ENCODE results near the gene LYRM4. TPM values are rescaled to one million over a fixed set of nuclear protein-coding genes. Genes with fewer than 3 reads are reported as not detected.

The LYRM4 gene
- total RNA-seq, 1 donor from 2014 or later, result 20.4 TPM

DNA sequence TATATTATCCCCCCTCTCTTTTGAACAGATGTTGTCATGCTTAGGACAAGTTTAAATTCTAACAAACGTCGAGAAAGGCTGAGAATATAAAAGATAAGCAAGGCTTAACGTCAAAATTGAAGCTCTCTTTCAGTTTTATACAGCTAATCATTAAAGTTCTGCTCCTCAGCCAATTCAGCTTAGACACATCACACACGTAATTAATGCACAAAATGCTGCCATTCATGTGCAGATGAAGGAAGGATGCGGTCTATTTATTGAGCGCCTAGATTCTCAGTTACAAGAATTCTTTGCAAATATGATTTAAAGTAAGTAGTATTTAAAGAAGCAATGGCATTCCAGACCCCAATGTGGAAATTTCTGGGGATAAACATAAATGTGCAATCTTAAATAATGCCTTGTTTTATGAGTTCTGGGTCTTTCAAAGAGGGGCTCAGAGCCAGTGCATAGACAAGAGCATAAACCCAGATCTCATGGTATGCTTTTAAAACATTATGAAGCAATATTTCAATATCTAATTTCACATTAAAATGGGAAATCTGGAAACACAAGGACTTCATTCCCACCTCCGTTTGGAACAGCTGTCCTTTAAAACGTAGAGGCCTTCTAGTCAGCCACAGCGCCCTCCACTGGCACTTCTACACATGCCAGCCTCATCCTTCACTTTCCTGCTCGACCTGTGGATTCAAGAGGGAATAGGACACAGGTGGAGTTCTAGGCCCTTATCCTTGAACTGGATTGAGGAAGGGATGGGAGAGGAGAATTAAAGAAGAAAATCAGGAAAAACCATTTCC, 85.8 kb downstream of the LYRM4 start:
- no peak for DNase-seq (ENCODE audit: low read depth, low spot score)

DNA sequence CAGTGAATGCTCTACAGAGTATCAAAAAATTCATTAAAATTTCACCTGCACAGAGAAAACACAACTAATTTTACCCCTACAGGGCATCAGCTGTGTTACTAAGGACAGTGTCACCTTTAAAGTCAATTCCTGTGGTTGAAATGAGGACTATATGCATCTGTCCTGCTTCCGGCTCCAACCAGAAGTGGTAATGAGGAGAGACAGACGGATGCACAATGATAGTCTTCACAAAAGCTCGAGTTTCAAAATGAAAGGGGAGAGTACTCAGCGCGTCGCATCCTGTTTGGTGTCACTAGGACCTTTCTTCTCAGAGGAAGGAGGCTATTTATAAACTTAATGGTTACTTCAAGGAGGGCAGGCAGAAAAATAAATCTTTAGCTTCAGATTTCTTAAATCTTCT, 86.5 kb downstream of the LYRM4 start:
- DNase-seq (ENCODE audit: low read depth, low spot score), result no peak

DNA sequence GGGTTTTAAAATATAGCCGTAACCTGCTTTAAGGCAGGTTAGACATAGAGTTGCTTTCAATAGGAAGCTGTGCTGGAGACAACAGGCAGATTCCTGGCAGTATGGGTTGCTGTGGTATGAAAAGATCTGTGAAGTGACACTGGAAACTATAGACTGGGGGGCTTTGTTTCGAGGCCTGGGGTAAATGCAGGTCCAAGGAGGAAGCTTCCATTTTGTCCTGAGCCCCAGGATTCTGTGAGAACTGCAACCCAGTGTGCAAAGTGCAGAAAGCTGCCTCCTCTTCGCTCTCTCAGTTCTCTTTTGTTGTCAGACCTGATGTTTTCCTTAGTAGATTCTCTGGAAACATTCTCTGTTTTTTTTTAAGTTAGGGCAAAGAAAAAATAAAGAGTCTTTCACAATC, 86.9 kb downstream of the LYRM4 start:
- DNase-seq (ENCODE audit: low read depth, low spot score), result no peak

DNA sequence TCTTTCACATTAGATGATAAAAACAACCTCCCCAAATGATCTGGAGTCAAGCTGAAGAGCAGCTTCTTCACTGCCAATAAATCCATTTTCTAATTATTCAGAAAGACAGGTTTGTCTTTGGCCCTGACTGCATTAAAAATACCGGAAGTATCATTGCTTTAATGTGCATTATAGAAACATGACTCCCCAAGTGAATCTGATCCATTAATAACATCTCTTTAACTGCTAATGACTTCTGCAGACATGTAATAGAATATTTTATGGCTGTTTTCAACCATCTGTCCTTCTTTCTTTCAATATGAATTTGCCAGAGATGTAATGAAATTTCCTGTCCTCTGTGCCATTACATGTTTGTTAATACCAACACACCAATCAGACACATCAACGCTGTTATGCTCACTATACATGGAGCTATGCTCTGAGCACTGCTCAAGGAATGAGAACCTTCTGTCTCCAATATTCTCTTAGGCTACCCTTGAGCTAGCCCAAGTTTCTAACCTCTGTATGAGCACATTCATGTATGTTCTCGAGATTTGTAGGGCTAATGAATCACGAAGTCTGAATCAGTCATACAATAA, 87.8 kb downstream of the LYRM4 start:
- DNase-seq (ENCODE audit: low read depth, low spot score), result no peak

DNA sequence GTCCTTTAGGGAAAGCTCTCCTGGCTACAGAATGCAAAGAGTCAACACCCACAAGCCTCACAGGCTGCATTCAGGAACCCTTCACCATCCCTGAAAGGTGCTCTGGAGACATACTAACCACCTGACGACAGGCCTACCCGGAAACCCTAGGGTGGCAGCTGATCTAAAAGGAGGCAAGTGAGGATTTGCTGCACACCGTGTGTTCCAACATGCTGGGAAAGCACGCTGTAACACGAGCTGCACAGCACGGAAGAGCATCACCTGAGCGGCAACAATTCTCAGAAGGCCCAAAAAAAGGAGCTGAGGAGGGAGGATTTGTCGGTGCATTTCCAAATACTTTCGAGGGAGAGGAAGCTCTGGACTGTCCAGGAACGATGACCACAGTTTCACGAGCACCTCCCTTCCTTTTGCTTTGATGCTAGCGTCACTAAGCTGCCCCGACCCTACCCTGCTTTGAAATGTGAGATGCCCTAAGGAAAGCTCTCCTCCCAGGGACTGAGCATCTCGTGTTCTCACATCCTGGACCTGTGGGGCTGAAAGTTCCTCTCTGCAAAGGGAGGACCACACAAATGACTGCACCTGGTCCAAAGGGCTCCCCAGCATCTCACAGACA, 88.6 kb downstream of the LYRM4 start:
- no peak for DNase-seq (ENCODE audit: low read depth, low spot score)

DNA sequence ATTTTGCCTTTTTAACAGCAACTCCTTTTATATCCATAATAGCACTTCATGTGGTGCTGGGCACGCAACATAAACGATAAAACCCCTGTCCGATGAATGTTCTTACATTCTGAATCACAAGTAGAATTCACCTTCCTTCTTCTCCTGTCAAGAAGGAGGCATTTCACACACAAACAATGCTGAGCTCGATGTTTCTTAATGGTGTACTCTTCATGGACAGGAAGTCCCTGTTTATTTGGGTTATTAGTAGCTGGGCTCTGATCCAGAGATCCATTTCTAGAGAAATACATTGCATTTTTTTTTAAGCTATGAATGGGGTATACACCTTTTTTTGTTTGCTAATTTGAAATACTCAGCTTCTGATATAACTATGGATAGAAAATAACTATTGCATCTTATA, 93.2 kb downstream of the LYRM4 start:
- DNase-seq (ENCODE audit: low read depth, low spot score), result no peak

DNA sequence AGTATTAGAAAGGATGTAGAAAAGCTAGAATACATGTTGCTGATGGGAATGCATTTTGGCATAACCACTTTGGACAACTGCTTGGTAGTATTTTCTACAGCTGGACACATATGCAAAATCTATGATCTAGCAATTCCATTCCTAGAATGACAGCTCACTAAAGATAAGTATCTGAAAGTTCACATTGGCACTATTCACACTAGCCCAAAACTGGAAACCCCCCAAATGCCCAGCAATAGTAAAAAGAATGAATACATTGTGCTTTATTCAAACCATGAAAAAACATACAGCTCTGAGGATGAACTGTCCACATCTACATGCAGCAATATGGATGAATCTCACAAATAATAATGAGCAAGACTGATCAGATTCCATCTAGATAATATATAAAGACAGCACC, 96.7 kb downstream of the LYRM4 start:
- no peak for DNase-seq (ENCODE audit: low read depth, low spot score)

DNA sequence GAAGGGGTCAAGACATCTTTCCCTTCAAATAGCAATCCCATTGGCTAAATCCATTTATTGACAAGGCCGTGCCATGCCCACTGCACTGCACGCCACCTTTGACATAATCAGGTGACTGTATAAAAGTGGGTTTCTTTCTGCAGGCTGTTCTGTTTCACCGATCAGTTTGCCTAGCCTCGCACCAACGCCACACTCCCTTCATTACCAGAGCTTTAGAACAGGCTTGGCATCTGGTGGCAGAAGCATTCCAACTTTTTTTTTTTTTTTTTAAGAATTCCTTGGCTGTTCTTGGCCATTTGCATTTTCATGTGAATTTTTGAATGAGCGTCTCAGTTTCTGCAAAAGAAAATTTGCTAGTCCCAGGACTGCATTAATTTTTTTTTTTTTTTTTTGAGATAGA, 97.5 kb downstream of the LYRM4 start:
- DNase-seq (ENCODE audit: low read depth, low spot score), result no peak

DNA sequence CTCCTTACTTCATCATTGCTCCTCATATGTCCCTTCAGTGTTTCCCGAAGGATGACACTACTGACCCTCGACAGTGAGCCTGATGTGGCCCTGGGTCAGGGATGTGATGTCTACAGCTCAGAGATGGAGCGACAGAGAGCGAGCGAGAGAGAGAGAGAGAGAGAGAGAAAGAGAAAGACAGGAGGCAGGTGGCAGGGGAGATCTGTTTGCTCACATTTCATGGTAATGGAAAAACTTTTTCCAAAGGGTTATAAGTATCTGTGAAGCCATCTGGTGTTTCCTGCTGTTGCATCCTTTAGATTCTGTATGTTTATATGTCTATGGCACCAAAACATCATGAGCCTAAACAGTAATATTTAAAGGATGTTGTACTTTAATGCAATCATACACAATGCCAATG, 98.4 kb downstream of the LYRM4 start:
- no peak for DNase-seq (ENCODE audit: low read depth, low spot score)

DNA sequence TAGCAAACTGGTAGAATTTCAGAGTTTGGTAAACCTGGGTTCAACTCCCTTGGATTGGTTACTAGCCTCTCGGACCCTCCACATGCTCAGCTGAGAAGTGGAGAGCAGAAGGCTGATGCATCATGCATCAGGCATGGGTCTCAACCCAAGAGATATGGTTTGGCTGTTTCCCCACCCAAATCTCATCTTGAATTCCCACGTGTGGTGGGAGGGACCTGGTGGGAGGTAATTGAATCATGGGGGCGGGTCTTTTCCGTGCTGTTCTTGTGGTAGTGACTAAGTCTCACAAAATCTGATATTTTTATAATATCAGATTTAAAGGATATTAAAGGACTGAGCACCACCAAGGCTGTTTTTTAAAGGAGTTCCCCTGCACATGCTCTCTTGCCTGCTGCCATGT, 100.5 kb downstream of the LYRM4 start:
- DNase-seq (ENCODE audit: low read depth, low spot score), result no peak

DNA sequence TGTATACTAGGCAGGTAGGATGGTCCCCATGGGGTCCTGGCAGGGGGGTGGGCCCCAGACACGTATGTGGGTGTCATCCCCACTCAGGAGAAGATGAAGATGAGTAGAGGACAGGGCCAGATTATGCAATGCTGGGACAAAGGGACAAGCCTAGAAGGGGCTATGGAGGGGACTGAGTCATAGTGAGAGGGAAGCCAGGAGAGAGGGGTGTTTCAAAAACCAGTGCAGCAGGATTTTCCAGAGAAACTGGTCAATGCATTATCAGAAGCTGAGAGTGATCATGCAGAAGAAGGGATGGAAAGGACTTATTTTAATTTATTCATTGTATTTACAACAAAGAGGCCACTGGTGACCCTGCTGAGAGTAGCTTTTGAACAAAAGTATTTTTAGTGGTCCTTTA, 101.6 kb downstream of the LYRM4 start:
- no peak for DNase-seq (ENCODE audit: low read depth, low spot score)

DNA sequence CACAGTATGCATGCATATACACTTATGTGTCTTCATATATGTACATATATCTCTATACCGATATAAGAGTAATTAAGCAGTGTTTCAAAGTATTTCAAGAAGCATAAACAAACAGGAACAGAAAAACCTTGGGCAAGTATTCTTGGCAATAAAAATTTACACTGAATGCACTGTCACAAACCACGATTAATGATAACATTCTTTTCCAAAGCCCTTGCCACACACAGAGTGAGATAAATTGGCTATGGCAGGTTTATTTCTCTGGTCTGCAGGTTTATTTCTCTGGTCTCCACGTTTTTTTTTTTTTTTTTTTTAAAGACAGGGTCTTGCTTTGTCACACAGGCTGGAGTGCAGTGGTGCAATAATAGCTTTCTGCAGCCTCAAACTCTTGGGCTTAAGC, 102.6 kb downstream of the LYRM4 start:
- no peak for DNase-seq (ENCODE audit: low read depth, low spot score)

DNA sequence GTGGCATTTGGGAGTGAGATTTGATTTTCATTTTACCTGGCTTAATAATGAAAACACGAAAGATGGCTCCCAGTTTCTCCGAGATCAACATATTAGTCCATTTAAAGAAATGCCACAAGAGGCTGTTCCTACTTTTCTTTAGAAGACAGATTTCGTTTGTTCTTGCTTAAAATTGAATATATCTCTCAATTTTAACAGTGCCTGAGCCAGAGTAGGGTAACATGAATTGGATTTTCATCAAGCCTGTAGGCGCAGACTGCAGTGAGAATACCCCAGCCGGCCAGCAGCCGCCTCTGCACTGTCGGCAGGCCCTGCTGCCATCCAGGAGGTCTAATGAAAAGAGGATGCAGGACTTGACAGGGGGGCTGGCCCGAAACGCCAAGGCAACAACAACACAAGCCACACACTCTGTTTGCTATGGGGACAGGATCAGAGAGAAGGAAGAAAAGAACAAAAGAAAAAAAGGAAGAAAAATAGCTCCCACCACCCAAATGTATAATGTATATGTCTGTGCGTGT, 103.1 kb downstream of the LYRM4 start:
- no peak for DNase-seq (ENCODE audit: low read depth, low spot score)

DNA sequence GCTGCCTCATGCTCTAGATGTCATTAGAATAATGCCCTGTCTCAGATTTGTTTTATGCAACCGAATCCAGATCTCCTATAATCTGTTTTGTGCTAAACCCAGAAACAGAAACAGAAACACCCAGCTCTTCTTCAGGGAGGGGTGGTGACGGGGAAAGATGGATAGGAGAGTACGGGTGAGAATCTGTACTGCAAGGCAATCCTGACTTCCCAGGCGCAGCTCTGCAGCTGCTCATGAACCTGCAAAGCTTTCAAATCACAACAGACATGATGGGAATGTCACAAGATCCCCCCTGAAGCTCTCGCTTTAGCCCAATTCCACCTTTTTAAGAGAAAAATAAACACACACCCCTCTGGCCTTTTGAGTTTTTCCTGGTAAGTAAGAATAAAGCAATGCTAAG, 104.1 kb downstream of the LYRM4 start:
- DNase-seq (ENCODE audit: low read depth, low spot score), result no peak

DNA sequence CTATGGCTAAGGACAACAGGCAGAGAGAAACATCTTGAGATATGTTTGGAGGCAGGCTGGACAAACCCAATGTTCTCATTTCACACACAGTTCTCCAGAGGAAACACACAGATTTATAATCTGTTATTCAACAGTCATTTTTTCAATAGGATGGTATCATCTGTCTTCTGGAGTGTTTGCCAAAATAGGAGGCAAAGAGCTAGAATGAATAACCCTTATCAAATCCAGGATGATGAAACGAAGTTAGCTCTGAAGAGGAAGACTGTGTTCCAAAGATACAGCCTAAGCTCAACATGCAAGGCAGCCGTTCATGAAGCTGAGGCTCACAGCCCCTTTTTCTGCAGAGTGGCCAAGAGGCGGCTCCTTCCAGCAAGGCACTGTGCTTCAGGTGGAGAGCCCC, 104.8 kb downstream of the LYRM4 start:
- no peak for DNase-seq (ENCODE audit: low read depth, low spot score)

DNA sequence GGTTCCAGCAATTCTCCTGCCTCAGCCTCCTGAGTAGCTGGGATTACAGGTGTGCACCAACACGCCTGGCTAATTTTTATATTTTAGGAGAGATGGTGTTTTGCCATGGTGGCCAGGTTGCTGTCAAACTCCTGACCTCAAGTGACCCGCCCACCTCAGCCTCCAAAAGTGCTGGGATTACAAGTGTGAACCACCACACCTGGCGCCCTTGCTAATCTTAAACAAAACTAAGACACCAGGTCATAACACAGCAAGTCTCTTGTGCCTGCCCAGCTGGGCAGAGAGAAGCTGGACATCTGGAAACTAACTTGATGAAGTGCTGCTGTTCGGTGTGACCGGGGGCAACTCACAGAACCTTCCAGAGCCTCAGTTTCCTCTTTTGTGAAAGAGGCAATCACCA, 107.6 kb downstream of the LYRM4 start:
- DNase-seq (ENCODE audit: low read depth, low spot score), result no peak

DNA sequence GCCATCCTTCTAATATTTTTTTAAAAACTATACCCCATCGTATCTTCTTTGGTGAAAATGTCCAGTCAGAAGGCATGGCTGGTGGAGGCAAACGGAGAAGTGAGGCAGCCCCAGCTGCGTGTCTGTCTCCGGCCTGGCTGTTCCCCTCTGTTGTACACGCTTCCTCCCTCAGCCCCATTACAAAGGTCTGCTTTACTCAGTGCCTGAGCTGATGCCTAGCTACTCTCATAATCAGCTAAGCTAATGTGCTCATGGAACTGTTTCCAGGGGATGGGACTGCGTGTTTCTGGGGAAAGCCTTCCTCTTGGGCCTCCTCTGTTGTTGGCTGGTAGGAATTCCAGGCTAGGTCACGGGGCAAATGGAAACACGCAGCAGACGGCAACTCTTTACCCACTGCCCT, 108.3 kb downstream of the LYRM4 start:
- DNase-seq (ENCODE audit: low read depth, low spot score), result no peak

DNA sequence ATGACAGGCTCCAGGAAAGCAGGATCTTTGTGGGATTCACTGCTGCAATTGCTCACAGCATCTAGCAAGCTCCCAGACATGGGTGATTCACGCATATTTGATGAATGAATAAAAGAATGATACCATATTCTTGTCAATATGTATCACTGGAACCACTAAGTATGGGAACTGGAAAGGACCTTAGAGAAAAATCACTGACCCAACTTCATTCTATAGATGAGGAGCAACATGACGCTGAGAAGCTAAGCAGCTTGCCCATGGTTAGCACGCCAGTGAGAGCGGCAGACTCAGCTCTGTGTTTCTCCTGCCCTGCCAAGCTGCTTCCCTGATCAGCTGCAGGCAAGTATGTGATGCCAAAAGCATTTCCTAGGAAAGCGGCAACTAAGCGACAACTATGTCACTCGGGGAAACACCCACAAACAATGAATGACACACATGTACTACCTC, 108.8 kb downstream of the LYRM4 start:
- DNase-seq (ENCODE audit: low read depth, low spot score), result no peak

DNA sequence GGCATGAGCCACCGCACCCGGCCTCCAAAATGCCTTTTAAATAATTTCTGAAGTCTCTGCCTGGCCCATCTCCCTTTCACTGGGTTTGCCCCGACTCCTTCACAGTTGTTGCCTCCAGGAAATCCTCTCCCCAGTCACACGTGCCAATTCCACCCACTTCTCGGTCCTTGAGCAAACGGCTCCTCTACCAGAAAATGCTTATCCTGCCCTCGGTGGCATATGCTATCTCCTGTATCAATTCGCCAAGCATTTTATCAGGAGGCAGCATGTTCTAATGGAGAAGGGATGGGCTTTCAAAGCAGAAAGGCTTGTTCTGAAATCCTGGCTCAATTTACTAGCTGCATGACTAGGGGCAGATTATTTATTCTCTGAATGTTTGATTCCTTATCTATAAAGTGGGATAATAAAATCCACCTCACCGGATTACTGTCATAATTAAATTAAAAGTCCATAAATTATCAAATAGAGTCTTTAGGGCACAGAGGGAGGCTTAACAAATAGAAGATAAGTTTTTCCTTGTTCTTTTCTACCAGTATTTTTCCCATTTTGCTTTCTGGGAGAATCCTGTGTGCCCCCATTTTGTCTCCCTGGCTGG, 109.3 kb downstream of the LYRM4 start:
- DNase-seq (ENCODE audit: low read depth, low spot score), result no peak

DNA sequence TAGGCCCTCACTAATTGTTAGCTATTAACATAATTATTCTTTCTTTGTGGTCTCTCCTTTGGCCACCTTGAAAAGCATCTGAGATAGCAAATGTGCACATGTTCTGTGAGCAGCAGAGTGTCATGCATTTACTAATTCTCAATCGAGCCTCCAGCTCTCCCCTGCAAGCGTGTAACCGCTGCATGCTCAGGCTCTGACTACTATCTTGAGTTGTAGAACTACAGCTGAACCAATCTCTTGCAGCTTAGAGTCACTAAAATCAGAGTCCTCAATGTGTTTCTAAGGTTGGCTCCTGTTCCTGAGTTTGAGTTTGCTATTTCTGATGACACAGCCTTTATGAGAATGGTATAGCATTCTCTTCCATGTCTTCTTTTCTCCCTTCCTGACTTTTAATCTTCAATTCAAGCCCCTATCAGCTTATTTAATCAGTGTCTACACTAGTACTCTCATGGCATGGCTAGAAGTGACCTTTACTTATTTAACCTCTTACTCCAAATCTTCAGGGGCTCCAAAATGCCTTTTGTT, 110.1 kb downstream of the LYRM4 start:
- DNase-seq (ENCODE audit: low read depth, low spot score), result no peak

DNA sequence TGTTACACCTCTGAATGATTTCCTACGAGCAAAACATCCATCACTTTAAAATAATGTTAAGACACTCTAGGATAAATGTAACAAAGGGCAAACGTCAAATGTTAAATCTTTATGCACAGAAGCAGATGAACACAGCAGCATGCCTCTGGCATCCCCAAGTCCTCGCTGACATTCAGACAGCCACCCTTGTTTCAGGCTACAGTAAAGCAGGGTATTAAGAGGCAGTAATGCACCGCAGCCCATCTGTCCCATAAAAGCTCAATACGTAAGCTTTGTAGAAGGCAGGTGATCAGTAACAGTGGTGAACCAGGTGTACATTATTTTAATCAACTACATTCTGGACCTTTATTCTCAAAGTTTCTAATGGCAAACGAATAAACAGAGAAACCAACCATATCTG, 110.9 kb downstream of the LYRM4 start:
- no peak for DNase-seq (ENCODE audit: low read depth, low spot score)

DNA sequence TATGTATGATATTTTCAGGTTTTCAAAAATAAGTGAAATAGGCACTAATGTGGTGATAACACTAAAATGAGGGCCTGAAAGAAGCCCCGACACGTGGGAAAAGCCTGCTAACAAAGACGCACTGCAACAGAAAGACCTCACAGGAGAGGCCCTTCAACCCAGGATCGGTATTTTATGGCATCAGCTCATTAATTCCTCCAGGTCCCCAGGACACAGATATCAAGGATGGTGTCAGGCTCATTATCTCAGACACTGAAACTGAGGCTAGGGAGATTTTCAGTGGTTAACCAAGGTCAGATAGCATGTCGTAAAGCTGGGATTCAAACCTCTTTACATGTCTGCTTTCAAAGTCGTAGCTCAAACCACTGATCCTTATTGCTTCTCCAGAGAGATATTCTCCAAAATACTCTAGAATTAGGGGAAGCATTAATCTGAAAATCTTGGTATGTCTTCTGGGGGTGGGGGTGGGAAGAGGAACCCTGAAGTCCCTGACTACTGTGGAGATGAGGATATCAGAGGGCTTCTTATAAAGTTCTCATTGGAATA, 111.5 kb downstream of the LYRM4 start:
- no peak for DNase-seq (ENCODE audit: low read depth, low spot score)

All from pulmonary artery endothelial cell (primary cell).